ENCODE data around the gene ABHD2. TPM values are rescaled to one million over a fixed set of nuclear protein-coding genes. Genes with fewer than 3 reads are reported as not detected.
A peak's percentile ranks its signal among the peaks of the same experiment; 100 is the strongest.
"Not testable (repeated sequence)": the region's sequence is repeated elsewhere in the genome, so short reads cannot be mapped to it uniquely, and the experiment has no call there.

ABHD2 gene
- total RNA-seq, 4 donors from 2014 or later, result 29.7 to 48.1 (median 35.9) TPM

DNA sequence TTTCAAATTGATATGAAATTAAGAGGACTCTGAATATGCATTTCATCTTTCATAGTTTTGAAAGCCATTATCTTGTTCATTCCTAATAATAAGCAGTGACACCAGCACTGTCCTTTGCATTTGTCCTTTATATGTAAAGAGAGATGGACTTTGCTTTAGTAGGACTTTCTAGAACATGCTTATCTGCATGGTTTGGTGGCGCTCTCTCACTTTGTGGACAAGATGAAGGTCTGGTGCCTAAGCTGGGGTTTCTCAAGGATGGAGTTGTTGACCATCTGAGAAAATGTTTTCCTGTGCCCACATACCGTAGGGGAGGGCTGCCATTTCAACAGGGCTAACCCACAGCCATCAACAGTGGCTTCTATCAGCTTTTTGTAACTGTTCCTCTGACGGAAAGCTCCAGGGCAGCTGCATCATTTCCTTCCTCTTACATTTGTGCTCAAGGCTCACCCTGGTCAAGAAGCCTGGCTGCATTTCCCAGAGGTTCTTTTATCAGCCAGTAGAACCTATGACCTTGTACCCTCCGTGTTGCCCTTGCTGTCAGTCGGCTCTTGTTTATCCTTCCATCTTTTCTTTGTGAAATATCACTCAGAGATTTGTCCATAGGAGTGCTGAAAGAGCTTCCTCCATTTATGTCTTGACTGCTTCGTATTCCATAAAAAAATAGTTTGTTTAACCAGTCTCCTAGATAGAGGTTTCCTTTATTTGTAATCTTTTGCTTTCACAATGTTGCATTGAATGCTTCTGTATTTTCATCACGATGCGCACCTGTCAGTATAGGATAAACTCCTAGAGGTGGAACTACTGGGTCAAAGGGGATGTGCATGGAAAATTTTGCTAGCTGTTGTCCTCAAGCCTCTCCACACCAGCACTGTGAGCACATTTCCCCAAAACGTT, 44.6 kb downstream of the ABHD2 start:
- no peak for TF ChIP-seq POLR2A (IDR thresholded peaks at IDR 0.05)
- TF ChIP-seq EP300 (IDR thresholded peaks at IDR 0.05), result peak; percentile 46 to 74
- WGBS, 2 donors, result 37 to 44% methylated on average over 9 of the region's 9 CpGs

GRCh38 chr15:89135387-89136077, 47.3 kb downstream of the ABHD2 start:
- H3K4me1 ChIP-seq, result peaks cover 0 to 76% (median 35%) of the 10 kb centered on the region in 4 donors

More for the DNA sequence above, 44.6 kb downstream of the ABHD2 start:
- H3K27ac ChIP-seq, result peak overlapping the region in 3 of 4 donors; percentile 6 to 57 (median 53)
- H3K9me3 ChIP-seq, result no peaks in the 10 kb centered on the region
- H3K27me3 ChIP-seq, result no peaks in the 10 kb centered on the region
- H3K4me3 ChIP-seq, result no peak overlapping the region
- peak in 1 of 2 donors; percentile 35 for DNase-seq (ENCODE audit: low spot score in 2 of 2)
- peaks cover 0 to 63% (median 29%) of the 10 kb centered on the region in 4 donors for H3K4me1 ChIP-seq
- peaks cover 0 to 5% (median 0%) of the 10 kb centered on the region in 3 donors for H3K36me3 ChIP-seq

DNA sequence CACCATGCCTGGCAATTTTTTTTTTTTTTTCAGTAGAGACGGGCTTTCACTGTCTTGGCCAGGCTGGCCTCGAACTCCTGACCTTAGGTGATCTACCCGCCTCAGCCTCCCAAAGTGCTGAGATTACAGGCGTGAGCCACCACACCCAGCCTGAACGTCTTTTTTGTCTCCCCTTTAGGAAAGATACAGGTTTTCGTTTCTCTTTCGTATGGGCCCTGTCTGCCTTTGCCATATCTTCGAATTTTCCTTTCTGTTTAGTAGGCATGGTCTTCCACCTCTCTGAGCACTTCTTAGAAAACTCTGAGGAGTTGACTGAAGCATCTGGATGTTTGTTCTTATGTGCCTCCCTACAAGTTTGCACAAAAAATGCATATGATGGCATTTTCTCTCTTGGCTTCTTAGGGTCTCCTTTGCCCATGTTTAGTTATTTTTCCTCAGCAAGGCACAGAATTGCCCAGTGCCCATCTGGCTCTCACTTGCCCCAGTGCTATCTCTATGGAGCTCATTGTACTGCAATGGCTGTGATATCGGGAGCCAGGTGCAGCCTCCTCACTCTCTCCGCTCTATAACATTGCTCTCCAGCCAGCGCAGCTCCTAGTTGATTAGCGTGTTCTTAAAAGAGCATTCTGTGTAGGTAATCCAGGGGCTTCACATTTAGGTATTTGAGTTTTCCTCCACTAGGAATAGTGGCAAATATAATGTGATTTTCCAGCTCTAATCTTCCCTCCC, 48.0 kb downstream of the ABHD2 start:
- Histone ChIP-seq H3K27ac (peak overlapping the region in 3 of 4 donors; percentile 5 to 77 (median 47)), H3K4me1 (peaks cover 0 to 83% (median 36%) of the 10 kb centered on the region in 4 donors), H3K4me3 (no peak overlapping the region), H3K9me3 (no peaks in the 10 kb centered on the region), H3K36me3 (no peaks in the 10 kb centered on the region), H3K27me3 (no peaks in the 10 kb centered on the region)
- TF ChIP-seq EP300 (IDR thresholded peaks at IDR 0.05) (no peak), CTCF (IDR thresholded peaks at IDR 0.05) (no peak), POLR2A (IDR thresholded peaks at IDR 0.05) (no peak)
- no peak for DNase-seq (ENCODE audit: low spot score in 2 of 2)
- 81 to 86% methylated on average over 12 of the region's 12 CpGs for WGBS, 2 donors

More at GRCh38 chr15:89135387-89136077, 47.3 kb downstream of the ABHD2 start:
- not testable (repeated sequence) for H3K4me3 ChIP-seq, H3K27me3 ChIP-seq, H3K9me3 ChIP-seq, H3K36me3 ChIP-seq
- peak in 1 of 2 donors; percentile 58 for TF ChIP-seq EP300 (IDR thresholded peaks at IDR 0.05)
- WGBS, 2 donors, result 66 to 70% methylated on average over 10 of the region's 10 CpGs
- DNase-seq (ENCODE audit: low spot score in 2 of 2), result peak in 1 of 2 donors; percentile 38
- H3K27ac ChIP-seq, result peak overlapping the region in 2 of 4 donors; percentile 47 to 50

GRCh38 chr15:89136818-89137772, 48.8 kb downstream of the ABHD2 start:
- no peak for DNase-seq (ENCODE audit: low spot score in 2 of 2)
- Histone ChIP-seq H3K4me3 (no peak overlapping the region), H3K36me3 (no peaks in the 10 kb centered on the region), H3K27me3 (no peaks in the 10 kb centered on the region), H3K9me3 (no peaks in the 10 kb centered on the region), H3K27ac (peak overlapping the region in 3 of 4 donors; percentile 5 to 77 (median 68)), H3K4me1 (peaks cover 0 to 86% (median 39%) of the 10 kb centered on the region in 4 donors)
- 47 to 48% methylated on average over 10 to 11 of the region's 11 CpGs for WGBS, 2 donors
- TF ChIP-seq EP300 (IDR thresholded peaks at IDR 0.05), result peak in 1 of 2 donors; percentile 12
- TF ChIP-seq CTCF (IDR thresholded peaks at IDR 0.05), result no peak

DNA sequence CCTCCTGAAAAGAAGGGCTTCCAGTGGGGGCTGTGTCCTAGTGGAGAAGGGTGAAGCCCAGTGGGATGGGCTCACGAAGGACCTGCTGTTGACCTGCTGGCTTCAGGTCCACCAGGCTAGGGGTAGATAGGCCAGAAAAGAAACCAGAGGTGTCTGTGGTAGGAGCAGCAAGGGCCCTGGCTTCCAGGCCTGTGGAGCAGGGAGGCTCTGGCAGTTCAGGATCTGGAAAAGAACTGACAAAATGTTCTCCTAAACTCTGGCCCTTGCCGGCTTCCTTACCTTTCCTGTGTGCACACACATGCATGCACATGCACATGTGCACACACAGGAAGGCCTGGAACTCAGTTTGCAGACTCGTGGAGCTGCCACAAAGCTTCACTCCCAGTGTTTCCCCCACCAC, 49.7 kb downstream of the ABHD2 start:
- Histone ChIP-seq H3K9me3 (no peaks in the 10 kb centered on the region), H3K27ac (peak overlapping the region in 3 of 4 donors; percentile 11 to 77 (median 68)), H3K4me3 (no peak overlapping the region), H3K27me3 (no peaks in the 10 kb centered on the region), H3K36me3 (no peaks in the 10 kb centered on the region), H3K4me1 (peaks cover 0 to 86% (median 38%) of the 10 kb centered on the region in 4 donors)
- TF ChIP-seq EP300 (IDR thresholded peaks at IDR 0.05) (no peak), CTCF (IDR thresholded peaks at IDR 0.05) (no peak), POLR2A (IDR thresholded peaks at IDR 0.05) (no peak)
- DNase-seq (ENCODE audit: low spot score in 2 of 2), result no peak
- WGBS, 2 donors, result 69 to 79% methylated on average over 3 of the region's 3 CpGs

Measured in tibial nerve (tissue), 4 donors.